Stimulated activated CD8-positive, alpha-beta memory T cell treated with anti-CD3 and anti-CD28 coated beads, Interleukin-7, amount 100 ng/mL, for 4 hours (primary cell): Measurements from ENCODE around the gene RBKS.
"Not testable (repeated sequence)": the region's sequence is repeated elsewhere in the genome, so short reads cannot be mapped to it uniquely, and the experiment has no call there.

Experiments
- DNase-seq, 2 donors: peaks; one replicate each; pipeline ENCODE4 v3.0.0-alpha.2; 2020; ENCODE audit warnings: low read depth in 2 of 2

Gene RBKS

DNA sequence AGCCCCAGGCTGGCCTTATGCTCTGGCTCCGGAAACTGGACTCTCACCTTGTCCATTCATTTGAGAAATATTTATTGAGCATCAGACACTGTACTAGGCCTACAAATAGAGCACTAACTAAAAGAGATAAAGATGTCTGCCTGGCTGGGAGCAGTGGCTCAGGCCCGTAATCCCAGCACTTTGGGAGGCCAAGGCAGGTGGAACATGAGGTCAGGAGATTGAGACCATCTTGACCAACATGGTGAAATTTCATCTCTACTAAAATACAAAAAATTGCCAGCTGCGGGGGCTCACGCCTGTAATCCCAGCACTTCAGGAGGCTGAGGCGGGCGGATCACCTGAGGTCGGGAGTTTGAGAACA lies 126.3 kb downstream of the RBKS start:
- DNase-seq: no peak

GRCh38 chr2:27762951-27763906 lies 127.0 kb downstream of the RBKS start:
- DNase-seq: no peak

- no peak for DNase-seq
Observed at GRCh38 chr2:27756544-27757498, 133.4 kb downstream of the RBKS start.

DNA sequence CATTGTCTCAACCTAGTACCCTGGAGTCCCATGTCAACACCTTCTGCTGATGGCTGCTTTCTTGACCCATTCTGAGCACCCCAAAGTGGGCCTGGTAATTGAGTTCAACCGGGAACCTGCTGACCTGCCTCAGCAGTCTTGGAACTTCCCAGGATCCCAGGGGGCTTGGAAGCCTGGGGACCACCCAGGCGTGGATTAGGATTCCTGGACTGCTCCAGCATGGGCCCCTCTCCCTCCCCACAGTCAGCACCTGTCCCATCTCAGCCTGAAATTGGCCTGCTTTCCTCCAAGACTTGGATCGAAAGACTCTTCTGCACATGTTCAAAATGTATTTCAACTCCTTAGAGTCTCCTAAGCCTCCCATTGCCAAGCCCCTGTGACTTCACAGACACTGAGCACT lies 134.1 kb downstream of the RBKS start:
- DNase-seq: no peak

DNA sequence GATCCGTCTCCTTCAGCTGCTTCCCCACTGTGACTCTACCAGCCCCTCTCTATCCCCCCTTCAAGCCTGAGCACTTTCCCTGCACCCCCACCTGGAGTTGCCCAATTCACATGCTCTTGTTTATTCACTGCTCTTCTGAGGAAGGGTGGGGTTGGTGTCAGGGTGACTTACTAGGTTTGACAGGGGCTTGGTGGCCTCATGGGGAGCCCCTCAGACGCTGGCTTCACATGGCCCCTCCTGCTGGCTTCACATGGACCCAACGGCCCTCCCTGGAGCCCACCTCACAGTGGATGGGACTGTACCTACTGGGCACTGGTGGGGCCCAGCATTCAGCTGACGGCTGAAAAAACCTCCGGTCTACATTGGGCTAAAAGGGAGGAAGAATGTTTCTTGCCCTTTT lies 135.4 kb downstream of the RBKS start:
- no peak for DNase-seq

DNA sequence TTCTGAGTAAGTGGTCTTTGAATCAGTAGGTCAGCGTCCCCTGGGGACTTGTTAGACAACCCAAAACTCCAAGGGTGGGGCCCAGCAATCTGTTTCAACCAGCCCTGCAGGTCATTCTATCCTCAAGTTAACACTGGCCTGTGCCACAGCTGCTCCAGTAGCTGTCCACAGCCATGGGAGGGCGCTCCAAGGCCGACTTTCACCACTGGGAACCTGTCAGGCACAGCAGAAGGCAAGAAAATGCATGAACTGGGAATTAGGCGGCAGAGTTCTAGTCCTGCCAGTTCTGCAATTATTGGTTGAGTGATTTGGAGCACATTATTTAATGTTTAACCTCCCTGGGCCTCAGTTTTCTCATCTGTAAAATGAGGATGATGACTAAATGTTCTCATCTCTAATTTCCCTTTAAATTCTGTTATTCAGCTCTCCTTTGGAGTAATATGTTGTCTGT lies 136.0 kb downstream of the RBKS start:
- peak; percentile 44 to 57 for DNase-seq

- DNase-seq: no peak
Observed at GRCh38 chr2:27752551-27753237, 137.5 kb downstream of the RBKS start.

DNA sequence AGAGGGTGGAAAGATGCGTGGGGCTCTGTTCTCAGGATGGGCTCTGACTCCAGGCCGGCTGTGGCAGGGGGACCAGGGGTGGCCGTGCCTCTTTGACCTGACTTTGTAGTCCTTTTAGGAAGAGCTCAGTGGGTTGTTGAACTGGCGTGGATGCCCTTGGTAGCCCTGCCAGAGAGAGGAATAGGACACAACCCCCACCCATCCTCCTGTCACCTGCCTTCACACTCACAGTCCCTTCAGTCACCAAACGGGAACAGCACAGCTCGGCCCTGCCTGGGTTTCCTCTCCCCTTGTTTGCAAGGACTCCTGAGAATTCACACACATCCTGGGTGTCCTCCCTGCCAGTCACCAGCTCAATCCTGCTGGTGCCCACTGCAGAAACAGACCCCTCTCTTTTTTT lies 138.8 kb downstream of the RBKS start:
- DNase-seq: no peak

- DNase-seq: not testable (repeated sequence)
Observed at GRCh38 chr2:27748803-27749554, 141.2 kb downstream of the RBKS start.

DNA sequence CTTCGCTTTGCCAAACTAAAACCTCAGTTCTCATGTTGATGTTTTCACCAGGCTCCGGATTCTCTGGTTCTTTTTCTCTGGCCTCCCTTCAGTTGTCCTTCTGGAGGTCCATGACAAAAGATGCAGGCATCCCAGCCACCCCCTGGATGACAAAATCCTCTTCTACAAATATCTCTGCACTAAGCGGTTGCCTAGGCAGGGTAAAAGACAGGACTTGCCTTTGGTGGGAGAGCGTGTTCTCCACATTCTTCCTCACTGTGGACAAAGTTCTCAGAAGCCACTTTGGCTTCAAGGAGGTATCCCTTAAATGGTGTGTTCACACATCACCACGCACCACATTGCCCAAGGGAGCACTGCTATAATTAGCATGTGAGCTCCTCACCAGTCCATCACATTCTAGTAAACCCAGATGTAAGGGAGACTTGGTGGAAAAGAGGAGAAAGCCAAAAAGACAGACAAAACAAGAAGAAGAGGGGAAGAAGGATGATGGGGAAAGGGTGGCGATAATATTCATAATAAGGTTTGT lies 142.3 kb downstream of the RBKS start:
- DNase-seq: no peak

GRCh38 chr2:27746325-27746724 lies 143.9 kb downstream of the RBKS start:
- no peak for DNase-seq

DNA sequence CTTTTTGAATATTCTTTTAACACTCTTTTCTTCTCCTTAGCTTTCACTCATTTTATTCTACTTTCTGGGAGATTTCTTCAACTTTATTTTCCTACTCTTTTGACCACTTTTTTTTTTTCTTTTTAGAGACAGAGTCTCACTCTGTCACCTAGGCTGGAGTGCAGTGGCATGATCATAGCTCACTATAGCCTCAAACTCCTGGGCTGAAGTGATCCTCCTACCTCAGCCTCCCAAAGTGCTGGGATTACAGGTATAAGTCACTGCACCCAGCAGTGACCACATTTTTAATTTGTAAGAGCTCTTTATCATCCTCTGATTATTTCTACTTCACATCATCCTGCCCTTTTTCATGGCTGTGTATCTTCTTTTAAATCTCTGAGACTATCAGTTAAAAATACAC lies 144.7 kb downstream of the RBKS start:
- not testable (repeated sequence) for DNase-seq

DNA sequence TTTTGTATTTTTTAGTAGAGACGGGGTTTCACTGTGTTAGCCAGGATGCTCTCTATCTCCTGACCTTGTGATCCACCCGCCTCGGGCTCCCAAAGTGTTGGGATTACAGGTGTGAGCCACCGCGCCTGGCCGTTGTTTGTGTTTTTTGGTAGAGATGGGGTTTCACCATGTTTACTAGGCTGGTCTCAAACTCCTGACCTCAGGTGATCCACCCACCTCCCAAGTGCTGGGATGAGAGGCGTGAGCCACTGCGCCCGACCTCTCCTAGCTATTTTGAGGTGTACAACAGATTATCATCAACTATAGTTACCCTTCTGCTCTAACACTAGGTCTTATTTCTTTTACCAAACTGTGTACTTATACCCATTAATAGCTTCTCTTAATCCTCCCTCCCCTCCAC lies 147.6 kb downstream of the RBKS start:
- no peak for DNase-seq

- no peak for DNase-seq
Observed at GRCh38 chr2:27741673-27742072, 148.5 kb downstream of the RBKS start.

- no peak for DNase-seq
Observed at GRCh38 chr2:27739058-27739373, 151.2 kb downstream of the RBKS start.

DNA sequence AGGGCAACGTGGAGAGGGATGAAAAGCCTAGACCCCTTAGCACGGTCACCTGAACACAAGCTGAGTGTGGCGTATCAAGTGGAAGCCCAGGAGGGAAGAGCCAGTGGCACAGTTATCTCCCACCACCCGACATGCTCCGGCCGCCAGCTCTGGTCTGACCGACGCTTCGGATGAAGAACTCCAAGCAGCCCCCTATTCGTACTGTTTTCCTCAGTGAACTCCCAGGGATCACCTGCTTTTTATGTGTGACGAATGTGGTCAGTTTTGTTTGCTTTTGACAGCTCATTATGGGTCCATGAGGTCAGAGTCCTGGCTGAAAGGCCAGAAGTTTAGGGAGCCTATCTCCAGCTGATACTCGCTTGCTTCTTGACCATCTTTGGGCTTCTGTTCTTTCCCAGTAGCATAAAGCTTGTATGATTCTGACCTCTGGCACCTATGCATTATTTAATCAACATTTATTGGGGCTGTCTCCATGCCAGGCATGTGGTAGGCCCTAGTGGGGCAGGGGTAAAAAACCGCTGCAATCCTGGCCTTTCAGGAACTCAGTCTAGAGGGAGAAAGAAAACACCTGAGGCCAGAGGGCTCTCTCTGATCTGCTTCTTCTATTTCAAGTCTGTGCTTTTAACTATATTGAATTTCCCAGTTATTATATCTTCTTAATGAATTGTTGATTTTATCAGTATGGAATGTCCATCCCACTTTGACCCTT lies 151.7 kb downstream of the RBKS start:
- no peak for DNase-seq

- DNase-seq: no peak
Observed at GRCh38 chr2:27737676-27738348, 152.4 kb downstream of the RBKS start.

GRCh38 chr2:27736890-27737204 lies 153.3 kb downstream of the RBKS start:
- no peak for DNase-seq

GRCh38 chr2:27736031-27736889 lies 153.9 kb downstream of the RBKS start:
- DNase-seq: no peak
